22Rv1 (cell line): Measurements from ENCODE around the gene PARVB.

Source experiments
- H3K27ac ChIP-seq: fragments of 450-650 bp; 2 replicates; pipeline ENCODE4 v1.5.1; 2017
- CTCF ChIP-seq: fragments of 450-650 bp; IDR thresholded peaks from 2 replicates; pipeline ENCODE4 v1.5.1; 2017; ENCODE audit warnings: mild to moderate bottlenecking
- ZFX ChIP-seq: fragments of 450-650 bp; IDR thresholded peaks from 2 replicates; pipeline ENCODE4 v1.6.1; 2017; ENCODE audit warnings: antibody characterized with exemption, borderline replicate concordance

PARVB gene

GRCh38 chr22:44074337-44074984 is 50.4 kb downstream of the PARVB start:
- TF ChIP-seq ZFX = no peak
- no peak for TF ChIP-seq CTCF
- H3K27ac ChIP-seq = no peak overlapping the region

- H3K27ac ChIP-seq = no peak overlapping the region
- TF ChIP-seq CTCF (no peak), ZFX (no peak)
Observed at GRCh38 chr22:44075022-44075421, 50.9 kb downstream of the PARVB start.

GRCh38 chr22:44075670-44076069 is 51.6 kb downstream of the PARVB start:
- TF ChIP-seq CTCF (no peak), ZFX (no peak)

GRCh38 chr22:44076825-44077224 is 52.7 kb downstream of the PARVB start:
- no peak overlapping the region for H3K27ac ChIP-seq
- TF ChIP-seq ZFX (no peak), CTCF (no peak)

More at GRCh38 chr22:44075670-44076069, 51.6 kb downstream of the PARVB start:
- H3K27ac ChIP-seq = no peak overlapping the region

GRCh38 chr22:44080936-44081861 is 57.1 kb downstream of the PARVB start:
- no peak overlapping the region for H3K27ac ChIP-seq
- peak; percentile 94 for TF ChIP-seq CTCF
- TF ChIP-seq ZFX = no peak

GRCh38 chr22:44082801-44083200 is 58.7 kb downstream of the PARVB start:
- TF ChIP-seq ZFX (no peak), CTCF (no peak)
- no peak overlapping the region for H3K27ac ChIP-seq

GRCh38 chr22:44084044-44084772 is 60.1 kb downstream of the PARVB start:
- no peak overlapping the region for H3K27ac ChIP-seq
- TF ChIP-seq ZFX (no peak), CTCF (no peak)
